Upper lobe of left lung (tissue), 4 donors: ENCODE results near the gene SGMS1.

ENCODE experiments used
- EP300 ChIP-seq, 4 donors: sonication (generic); formaldehyde crosslinking; IDR thresholded peaks; one replicate each; pipeline ENCODE4 v1.5.1; 2017; ENCODE audit warnings: antibody characterized with exemption in 4 of 4, control low read depth in 2 of 4
- POLR2A ChIP-seq, 4 donors: fragments of 450-650 bp; IDR thresholded peaks; one replicate each; pipeline ENCODE4 v1.5.1; 2016 to 2017; ENCODE audit warnings: antibody characterized with exemption in 4 of 4, mild to moderate bottlenecking in 2 of 4
- POLR2AphosphoS5 ChIP-seq, 2 donors: sonication (generic); formaldehyde crosslinking; IDR thresholded peaks; one replicate each; pipeline ENCODE4 v1.5.1; 2017; ENCODE audit warnings: antibody characterized with exemption in 2 of 2
- TF ChIP-seq, protein P1 (sequence below), 6 experiments: fragments of 450-650 bp in 4 of 6; fragments of 200-600 bp in 2 of 6; sonication (generic) in 2 of 6; IDR thresholded peaks; one replicate each; pipeline ENCODE4 v1.5.1; 2016 to 2019; ENCODE audit warnings: antibody characterized with exemption in 6 of 6

DNA sequence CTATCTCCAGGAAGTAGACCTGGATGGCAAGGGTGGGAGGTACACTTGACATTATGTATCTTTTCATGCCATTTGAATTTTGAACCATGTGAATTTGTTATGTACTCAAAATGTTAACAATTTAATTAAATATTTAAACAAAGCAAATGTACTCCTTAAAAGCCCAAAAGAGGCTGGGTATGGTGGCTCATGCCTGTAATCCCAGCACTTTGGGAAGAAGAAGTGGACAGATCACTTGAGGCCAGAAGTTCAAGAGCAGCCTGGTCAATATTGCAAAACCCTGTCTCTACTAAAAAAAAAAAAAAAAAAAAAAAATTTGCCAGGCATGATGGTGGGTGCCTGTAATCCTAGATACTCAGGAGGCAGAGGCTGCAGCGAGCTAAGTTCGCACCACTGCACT lies 235.6 kb downstream of the SGMS1 start:
- TF ChIP-seq, protein P1, sequence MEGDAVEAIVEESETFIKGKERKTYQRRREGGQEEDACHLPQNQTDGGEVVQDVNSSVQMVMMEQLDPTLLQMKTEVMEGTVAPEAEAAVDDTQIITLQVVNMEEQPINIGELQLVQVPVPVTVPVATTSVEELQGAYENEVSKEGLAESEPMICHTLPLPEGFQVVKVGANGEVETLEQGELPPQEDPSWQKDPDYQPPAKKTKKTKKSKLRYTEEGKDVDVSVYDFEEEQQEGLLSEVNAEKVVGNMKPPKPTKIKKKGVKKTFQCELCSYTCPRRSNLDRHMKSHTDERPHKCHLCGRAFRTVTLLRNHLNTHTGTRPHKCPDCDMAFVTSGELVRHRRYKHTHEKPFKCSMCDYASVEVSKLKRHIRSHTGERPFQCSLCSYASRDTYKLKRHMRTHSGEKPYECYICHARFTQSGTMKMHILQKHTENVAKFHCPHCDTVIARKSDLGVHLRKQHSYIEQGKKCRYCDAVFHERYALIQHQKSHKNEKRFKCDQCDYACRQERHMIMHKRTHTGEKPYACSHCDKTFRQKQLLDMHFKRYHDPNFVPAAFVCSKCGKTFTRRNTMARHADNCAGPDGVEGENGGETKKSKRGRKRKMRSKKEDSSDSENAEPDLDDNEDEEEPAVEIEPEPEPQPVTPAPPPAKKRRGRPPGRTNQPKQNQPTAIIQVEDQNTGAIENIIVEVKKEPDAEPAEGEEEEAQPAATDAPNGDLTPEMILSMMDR (IDR thresholded peaks at IDR 0.05): no peak
- TF ChIP-seq POLR2AphosphoS5 (IDR thresholded peaks at IDR 0.05) (no peak), POLR2A (IDR thresholded peaks at IDR 0.05) (no peak), EP300 (IDR thresholded peaks at IDR 0.05) (peak in 1 of 4 donors; percentile 53)
